HL-60 (cell line): ENCODE results near the gene YARS1.

Experiments
- CTCF ChIP-seq: IDR thresholded peaks from one replicate; pipeline ENCODE4 v1.5.1; 2011; ENCODE audit warnings: low read length, control low read depth, inconsistent platforms; ENCODE audit not compliant: insufficient read depth
- GABPA ChIP-seq: IDR thresholded peaks from 2 replicates; pipeline ENCODE4 v1.6.1; 2012; ENCODE audit warnings: low read depth
- POLR2AphosphoS5 ChIP-seq: IDR thresholded peaks from 2 replicates; pipeline ENCODE4 v1.6.1; 2012; ENCODE audit warnings: low read depth
- REST ChIP-seq: IDR thresholded peaks from 2 replicates; pipeline ENCODE4 v1.6.1; 2012; ENCODE audit warnings: low read depth; ENCODE audit not compliant: insufficient replicate concordance
- SPI1 ChIP-seq: IDR thresholded peaks from 2 replicates; pipeline ENCODE4 v1.6.1; 2012; ENCODE audit warnings: low read depth, mild to moderate bottlenecking, borderline replicate concordance

GRCh38 chr1:32744071-32744425 is 73.1 kb downstream of the YARS1 start:
- TF ChIP-seq CTCF (no peak), GABPA (no peak), POLR2AphosphoS5 (no peak), REST (no peak), SPI1 (no peak)
